Measurements from ENCODE around the gene MTIF2.
"Not testable (repeated sequence)": the region's sequence is repeated elsewhere in the genome, so short reads cannot be mapped to it uniquely, and the experiment has no call there.

MTIF2 gene

DNA sequence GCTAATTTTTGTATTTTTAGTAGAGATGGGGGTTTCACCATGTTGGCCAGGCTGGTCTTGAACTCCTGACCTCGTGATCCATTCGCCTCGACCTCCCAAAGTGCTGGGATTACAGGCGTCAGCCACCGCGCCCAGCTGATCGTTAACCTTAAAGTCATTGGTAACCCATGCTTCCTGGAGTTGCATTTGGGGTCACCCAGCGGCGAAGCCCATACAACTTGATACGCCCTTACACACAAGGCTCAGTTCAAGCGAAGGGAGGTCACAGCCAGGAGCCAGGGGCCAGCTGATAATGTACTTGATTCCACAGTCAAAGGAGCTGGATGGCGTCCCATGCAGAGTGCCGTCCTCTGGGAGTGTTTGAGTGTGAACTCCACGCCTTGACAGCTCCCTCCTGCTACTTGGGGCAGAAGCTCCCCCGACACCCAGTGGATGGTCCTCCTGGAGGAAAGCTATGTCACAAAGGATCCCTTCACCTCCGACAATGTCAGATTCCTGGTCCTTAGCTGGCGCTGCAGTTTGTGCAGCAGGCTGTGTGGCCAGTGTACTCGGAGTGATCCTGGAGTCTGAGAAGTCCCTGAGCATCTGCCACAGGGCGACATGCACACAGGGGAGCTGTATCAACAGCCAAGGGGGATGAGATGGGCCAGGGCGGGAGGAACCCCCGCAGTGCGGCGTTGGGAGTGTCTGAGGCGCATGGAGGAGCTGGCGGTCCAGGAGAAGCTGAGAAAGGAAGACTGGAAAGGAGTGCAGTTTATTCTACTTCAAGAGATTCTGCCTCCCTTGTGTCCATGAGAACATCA lies 44.9 kb downstream of the MTIF2 start:
- no peak for DNase-seq (ENCODE audit: low read depth)
- H3K4me3 ChIP-seq (ENCODE audit: low read depth, low read length): peak overlapping the region; percentile 65; the same call in 1 of the 2 replicates
- TF ChIP-seq CTCF (IDR thresholded peaks at IDR 0.05; ENCODE audit: low read depth, low read length, missing control alignments): no peak

DNA sequence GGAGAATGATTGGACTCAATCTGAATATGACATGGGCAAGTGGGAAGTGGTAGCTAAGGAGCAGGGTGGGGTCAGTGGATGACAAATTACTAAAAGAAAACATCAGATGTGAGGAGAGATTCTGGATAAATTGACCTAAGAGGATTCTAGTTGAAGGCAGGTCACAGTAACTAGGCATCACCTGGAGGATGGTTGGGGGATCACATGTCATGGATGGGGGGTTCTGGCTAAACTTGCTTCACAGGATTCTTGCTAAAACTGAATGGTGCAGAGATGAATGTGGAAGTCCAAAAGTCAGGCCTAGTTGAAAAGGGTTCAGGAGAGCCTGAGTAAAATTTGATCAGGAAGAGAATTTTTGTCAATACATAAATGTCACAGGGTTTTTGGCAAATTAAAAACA lies 55.2 kb downstream of the MTIF2 start:
- DNase-seq (ENCODE audit: low read depth): no peak
- TF ChIP-seq CTCF (IDR thresholded peaks at IDR 0.05; ENCODE audit: low read depth, low read length, missing control alignments): peak; percentile 6
- H3K4me3 ChIP-seq (ENCODE audit: low read depth, low read length): no peak overlapping the region

- no peak for DNase-seq (ENCODE audit: low read depth)
- TF ChIP-seq CTCF (IDR thresholded peaks at IDR 0.05; ENCODE audit: low read depth, low read length, missing control alignments): no peak
Measured at GRCh38 chr2:55204950-55205349, 64.1 kb downstream of the MTIF2 start.

GRCh38 chr2:55204536-55204935 lies 64.5 kb downstream of the MTIF2 start:
- TF ChIP-seq CTCF (IDR thresholded peaks at IDR 0.05; ENCODE audit: low read depth, low read length, missing control alignments): no peak
- DNase-seq (ENCODE audit: low read depth): no peak
- no peak overlapping the region for H3K4me3 ChIP-seq (ENCODE audit: low read depth, low read length)

More at GRCh38 chr2:55204950-55205349, 64.1 kb downstream of the MTIF2 start:
- no peak overlapping the region for H3K4me3 ChIP-seq (ENCODE audit: low read depth, low read length)

DNA sequence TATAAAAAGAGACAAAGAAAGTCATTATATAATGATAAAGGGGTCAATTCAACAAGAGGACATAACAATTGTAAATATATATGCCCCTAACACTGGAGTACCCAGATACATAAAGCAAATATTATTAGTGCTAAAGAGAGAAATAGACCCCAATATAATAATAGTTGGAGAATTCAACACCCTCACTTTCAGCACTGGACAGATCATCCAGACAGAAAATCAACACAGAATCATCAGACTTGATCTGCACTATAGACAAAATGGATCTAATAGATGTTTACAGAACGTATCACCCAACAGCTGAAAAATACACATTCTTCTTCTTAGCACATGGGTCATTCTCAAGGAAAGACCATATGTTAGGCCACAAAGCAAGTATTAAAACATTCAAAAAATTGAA lies 68.6 kb downstream of the MTIF2 start:
- no peak for TF ChIP-seq CTCF (IDR thresholded peaks at IDR 0.05; ENCODE audit: low read depth, low read length, missing control alignments)
- no peak for DNase-seq (ENCODE audit: low read depth)
- H3K4me3 ChIP-seq (ENCODE audit: low read depth, low read length): no peak overlapping the region

DNA sequence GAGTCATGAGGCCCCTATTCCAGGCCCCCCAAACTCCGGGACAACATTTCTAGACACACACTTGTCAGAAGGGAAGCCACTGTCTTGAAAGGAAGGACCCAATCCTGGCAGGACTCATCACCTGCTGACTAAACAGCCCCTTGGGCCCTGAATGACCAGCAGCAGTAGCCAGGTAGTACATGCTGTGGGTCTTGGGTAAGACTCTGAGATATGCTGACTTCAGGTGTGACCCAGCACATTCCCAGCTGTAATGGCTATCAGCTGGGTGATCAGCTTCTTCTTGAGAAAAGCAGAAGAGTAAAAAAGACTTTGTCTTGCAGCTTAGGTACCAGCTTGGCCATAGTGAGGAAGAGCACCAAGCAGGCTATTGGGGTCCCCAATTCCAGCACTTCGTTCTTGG lies 72.5 kb downstream of the MTIF2 start:
- DNase-seq (ENCODE audit: low read depth): no peak
- H3K4me3 ChIP-seq (ENCODE audit: low read depth, low read length): no peak overlapping the region
- TF ChIP-seq CTCF (IDR thresholded peaks at IDR 0.05; ENCODE audit: low read depth, low read length, missing control alignments): no peak

- not testable (repeated sequence) for DNase-seq (ENCODE audit: low read depth); H3K4me3 ChIP-seq (ENCODE audit: low read depth, low read length)
Measured at GRCh38 chr2:55191888-55192287, 77.1 kb downstream of the MTIF2 start.

DNA sequence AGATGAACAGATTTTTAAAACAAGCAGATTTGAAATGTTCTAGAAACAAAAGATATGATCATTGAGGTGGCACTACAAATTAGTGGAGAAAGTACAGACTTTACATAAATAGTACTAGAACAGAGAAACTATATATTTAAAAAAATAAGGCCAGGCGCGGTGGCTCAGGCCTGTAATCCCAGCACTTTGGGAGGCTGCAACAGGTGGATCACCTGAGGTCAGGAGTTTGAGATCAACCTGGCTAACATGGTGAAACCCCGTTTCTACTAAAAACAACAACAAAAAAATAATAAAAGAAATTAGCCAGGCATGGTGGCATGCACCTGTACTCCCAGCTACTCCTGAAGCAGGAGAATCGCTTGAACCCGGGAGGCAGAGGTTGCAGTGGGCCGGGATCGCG lies 82.2 kb downstream of the MTIF2 start:
- not testable (repeated sequence) for DNase-seq (ENCODE audit: low read depth)

More for the DNA sequence above, 82.2 kb downstream of the MTIF2 start:
- not testable (repeated sequence) for H3K4me3 ChIP-seq (ENCODE audit: low read depth, low read length)

Data from GM12864 (cell line).